ENCODE measurements around the gene SLC25A39.
"Not testable (repeated sequence)": the region's sequence is repeated elsewhere in the genome, so short reads cannot be mapped to it uniquely, and the experiment has no call there.

SLC25A39 gene

DNA sequence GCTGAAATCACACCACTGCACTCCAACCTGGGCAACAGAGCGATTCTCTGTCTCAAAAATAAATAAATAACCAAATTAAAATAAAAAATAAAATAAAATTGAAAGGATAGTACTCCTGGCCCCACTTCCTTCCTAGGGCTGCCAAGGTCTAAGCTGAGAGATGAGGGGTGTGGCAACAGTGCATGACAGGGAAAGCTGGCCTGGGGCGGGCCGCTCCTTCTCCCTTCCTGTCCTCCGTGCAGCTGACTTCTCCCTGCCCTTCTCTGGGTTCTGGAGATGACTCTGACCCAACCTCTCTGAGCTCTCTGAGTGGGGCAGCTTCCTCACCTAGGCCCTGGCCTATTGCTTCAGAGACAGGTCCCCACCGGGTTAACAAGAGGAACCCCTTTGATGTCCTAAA is 8.7 kb upstream of the SLC25A39 start:
- no peak for DNase-seq

DNA sequence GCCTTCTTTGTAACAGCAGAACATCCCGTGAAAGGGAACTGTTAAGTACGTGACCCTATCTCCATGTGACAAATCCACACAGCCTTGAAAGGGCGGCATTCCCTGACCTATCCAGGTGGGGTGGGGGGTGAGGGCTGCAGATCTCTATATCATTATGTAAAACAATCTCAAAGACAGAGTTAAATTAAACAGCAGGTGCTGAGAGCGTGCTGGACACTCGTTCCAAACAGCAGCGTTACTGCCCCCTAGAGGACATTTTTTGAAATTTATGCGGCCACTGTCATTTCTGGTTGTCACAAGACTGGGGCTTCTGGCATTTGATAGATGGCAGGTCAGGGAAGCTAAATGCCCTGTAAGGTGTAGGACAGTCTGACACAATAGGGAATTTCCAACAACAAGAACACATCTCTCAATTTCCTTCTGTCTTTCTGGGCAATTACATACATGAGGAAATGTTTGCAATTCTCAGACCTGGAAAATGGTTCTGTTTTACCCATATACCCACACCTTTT is 6.7 kb upstream of the SLC25A39 start:
- DNase-seq = peak; percentile 58

DNA sequence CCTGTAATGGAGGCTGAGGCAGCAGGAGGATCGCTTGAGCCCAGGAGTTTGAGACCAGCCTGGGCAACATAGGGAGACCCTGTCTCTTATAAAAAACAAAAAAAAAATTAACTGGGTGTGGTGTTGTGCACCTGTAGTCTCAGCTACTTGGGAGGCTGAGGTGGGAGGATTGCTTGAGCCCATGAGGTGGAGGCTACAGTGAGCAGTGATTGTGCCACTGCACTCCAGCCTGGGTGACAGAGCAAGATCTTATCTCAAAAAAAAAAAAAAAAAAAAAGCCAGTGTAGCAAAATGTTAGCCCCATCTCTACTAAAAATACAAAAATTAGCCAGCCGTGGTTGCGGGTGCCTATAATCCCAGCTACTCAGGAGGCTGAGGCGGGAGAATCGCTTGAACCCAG is 5.6 kb upstream of the SLC25A39 start:
- not testable (repeated sequence) for DNase-seq

DNA sequence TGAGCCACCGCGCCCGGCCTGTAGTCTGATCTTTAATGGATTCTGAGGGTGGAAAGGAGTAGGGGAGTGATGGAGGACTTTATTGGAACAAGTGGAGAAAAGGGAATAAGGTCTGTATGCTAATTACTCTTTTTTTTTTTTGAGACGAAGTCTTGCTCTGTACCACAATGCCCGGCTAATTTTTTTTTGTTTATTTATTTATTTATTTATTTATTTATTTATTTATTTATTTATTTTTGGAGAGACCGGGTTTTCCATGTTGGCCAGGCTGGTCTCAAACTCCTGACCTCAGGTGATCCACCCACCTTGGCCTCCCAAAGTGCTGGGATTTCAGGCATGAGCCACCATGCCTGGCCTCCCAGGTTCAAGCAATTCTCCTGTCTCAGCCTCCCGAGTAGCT is 4.9 kb upstream of the SLC25A39 start:
- not testable (repeated sequence) for DNase-seq

DNA sequence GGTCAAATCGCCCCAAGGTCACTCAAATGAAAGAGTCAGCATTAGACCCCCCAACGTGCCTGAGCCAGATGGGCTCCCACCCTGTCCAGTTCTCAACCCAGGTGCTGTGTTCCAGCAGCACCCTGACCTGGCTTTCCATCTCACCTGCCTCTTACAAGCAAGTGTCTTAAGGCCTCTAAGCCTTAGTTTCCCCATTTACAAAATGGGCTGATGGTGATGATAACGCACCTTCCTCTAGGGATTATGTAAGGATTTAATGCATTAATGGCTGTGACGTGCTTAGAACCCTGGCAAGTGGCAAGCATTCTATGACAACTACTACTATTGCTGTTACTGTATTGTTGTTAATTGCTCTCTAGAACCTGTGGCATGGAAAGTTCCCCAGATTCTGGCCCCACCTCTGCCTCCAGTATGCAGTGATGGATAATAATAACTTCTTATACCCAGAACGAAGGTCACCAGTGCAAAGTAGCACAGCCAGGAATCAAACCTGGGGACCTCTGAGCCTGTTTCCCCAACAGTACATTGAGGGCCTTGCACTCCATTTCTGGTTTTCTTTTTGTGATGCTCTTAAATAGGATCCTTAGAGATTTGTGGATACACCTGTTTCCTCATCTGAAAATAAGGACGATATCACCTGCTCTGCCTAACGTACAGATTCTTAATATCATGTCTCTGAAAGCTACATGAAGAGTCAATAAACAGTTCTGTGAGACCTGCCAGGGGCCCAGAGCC is 3.3 kb upstream of the SLC25A39 start:
- no peak for DNase-seq

DNA sequence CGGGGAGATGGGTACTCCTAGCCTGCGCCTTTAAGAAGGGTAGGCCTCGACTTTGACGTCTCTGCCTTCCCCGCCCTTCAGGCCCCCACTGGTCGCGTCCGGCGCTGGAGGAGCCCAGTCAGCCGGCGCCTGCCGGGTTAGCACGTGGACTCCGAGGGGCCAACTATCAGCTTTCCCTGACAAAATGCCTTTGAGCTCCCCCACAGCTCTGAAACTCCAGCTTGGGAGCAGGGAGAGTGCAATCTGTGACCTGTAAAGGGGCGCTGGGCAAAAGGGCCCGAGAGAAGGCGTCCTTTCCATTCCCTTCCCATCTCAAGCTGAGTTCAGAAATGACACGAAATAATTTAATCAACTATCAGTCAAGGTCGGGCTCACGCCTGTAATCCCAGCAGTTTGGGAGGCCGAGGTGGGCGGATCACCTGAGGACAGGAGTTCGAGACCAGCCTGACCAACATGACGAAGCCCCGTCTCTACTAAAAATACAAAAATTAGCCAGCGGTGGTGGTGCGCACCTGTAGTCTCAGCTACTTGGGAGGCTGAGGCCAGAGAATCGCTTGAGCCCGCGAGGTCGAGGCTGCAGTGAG is 2.3 kb upstream of the SLC25A39 start:
- peak; percentile 98 for DNase-seq

DNA sequence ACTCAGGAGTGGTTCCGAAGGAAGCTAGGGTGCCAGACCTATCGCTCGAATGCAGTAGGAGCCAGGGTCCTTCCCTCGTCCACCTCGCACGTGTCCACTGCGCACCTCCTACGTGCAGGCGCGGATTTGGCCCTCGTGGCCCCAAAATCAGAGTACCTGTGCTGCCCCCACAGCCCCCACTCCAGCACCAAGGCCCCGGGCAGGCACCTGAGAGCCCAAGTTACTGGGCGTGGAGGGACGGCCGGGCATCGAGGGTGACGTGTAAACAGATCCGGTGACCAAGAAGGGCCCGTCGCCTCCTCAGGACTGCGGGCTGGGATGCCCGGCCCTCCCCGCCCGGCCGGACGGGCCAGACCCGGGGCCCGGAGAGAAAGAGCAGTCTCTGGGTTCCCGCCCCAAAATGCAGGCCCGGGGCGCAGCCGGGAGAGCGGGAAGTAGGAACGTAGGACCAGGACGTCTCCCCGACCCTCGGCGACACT is 492 bp downstream of the SLC25A39 start:
- no peak for DNase-seq

DNA sequence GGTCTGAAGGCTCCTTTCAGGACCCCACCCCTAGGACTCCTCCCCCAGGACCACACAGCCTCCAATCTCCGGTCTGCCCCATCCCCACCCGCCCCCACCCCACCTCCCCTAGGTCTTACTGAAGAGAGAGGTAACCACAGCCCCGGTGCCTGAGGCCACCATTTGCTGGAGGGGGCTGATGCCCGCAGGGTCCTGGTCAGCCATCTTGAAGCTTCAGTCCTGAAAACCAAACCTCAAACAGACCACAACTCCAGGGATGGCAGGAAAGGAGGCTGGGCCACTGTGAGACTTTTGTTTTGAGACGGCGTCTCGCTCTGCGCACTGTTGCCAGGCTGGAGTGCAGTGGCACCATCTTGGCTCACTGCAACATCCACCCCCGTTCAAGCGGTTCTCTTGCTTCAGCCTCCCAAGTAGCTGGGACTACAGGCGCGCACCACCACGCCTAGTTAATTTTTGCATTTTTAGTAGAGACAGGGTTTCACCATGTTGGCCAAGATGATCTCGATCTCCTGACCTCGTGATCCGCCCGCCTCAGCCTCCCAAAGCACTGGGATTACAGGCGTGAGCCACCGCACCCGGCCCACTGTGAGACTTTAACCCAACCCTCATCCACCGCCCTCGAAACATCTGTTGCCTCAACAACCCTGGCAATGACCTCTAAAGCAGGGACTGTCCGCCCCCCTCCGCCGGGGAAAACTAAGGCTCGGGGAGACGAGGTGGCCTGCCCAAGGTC is 1.1 kb downstream of the SLC25A39 start:
- DNase-seq = no peak

DNA sequence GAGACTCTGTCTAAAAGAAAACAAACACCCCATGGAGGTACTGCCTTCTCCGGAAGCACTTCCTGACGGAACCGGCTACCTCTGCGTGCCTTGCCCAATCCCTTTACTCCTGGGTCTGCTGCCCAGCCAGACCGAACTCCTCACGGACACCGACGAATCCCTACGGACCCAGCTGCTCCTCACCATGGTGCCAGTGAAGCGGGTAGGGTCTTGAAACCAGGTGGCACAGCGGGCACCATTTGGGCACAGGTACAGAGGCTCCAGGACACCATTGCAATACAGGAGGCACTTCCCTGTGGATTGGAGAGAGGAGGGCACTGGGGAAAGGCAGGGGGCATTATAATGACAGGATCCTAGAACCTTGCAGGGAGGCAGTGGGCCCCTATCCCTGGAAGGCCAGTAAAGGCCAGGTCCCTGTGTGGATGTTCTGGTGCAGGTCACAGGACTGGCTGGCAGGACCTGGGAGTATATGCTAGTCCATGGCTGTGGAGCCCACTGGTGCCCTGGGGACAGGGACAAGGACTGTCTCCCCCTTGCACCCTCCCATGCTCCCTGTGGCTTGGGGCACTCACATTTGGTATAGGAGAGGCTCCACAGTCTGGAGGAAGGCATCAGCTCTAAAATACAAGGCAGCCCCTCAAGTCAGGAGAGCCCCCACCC is 2.3 kb downstream of the SLC25A39 start:
- DNase-seq = no peak

DNA sequence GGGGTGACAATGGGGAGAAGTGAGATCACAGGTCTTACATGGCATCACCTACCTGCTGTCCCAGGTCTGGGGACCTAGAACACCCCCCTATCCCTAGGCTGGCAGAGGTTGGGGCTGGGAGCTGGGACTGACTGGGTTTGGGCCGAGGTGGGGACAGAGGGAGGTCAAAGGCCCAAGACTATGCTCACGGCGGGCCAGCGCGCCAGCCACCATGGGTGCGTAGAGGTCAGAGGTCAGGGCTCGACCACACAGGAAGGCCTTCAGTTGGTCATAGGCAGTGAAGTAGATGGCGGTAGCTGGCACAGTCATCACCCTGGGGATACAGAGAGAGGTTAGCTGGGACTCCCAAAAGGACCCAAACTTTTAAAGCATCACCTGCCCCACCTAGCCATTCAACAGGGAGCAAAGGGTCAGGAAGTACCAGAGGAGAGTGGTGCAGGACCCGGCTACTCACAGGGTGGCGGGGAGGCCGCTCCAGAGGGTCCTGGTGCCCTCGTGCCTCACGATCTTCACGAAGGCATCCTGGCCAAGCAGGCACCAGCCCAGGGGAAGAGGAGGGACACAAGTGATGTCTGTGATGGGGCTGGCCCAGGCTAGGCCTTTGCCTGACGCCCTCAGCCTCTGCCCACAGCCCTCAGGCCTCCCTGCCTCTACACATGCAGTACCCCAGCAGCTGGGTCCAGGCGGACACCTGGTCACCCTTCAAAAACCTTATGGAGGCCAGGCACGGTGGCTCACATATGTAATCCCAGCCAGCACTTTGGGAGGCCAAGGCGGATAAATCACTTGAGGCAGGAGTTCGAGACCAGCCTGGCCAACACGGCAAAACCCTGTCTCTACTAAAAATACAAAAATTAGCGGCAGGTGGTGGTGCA is 3.1 kb downstream of the SLC25A39 start:
- no peak for DNase-seq

DNA sequence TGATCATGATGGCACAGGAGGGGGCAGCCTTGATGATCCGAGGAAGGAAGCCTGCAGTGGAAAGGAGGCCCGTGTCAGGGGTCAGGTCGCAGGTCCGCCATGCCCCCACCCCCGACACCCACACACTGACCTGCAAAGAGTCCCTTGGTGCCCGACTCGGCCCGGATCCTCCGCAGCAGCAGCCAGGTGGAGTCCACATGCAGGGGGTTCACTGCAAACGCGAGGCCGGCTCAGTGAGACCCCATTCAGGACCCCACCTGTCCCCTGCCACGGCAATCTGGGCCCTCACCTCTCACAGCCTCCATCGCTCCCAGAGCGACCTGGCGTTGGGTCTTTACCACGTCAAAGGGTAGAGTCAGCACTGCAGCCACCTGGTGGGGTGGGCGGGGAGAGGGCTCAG is 4.6 kb downstream of the SLC25A39 start:
- no peak for DNase-seq

DNA sequence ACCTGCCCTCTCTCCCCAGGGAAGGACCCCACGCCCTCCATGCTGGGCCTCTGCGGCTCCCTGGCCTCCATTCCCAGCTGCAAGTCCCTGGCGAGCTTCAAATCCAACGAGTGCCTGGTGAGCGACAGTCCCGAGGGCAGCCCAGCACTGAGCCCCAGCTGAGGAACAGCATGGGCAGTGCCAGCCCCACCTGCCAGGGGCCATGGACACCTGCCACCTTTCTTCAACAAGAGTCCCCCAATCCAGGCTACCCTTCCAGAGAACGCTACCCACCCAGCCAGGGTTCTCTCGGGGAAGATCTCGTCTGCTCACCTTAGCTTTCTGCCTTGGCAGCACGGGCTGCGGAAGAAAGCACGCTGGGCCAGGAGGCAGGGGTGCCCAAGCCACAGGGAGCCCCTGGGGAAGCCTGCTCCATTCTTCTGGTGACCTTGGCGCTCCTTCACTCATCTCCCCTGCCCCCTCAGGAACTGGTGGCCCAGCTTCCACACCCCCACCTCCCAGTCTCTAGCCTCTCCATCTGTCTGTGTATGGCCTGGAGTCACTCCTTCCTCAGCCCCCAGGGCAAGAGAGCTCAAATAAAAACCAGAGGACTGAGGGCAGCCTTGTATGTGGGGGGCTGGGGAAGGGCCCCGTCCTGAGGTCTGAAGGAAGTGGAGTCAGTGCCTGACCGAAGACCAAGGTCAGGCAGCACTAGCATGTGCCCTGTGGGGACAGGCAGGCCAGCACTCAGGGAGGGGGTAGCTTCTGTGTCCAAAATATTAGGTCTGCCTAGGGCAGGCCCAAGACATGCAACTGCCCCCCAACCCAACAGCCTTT is 6.3 kb downstream of the SLC25A39 start:
- DNase-seq = no peak

DNA sequence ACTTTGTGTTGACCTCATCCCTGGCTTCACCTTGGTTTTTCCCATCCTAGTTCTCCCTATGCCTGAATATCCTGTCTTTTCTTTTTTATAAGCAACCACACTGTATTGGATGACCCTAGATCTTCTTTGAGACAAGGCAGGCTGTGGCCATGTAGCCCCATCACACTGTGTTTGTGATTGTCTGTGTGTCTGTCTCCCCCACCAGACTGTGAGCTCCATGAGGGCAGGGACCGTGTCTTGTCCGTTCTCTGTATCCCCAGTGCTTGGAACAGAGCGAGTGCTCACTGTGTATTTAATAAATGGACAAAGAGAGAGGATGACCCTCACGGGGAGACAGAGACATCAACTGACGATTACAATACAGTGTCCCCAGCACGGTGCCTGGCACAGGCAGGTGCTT is 7.1 kb downstream of the SLC25A39 start:
- DNase-seq = no peak

DNA sequence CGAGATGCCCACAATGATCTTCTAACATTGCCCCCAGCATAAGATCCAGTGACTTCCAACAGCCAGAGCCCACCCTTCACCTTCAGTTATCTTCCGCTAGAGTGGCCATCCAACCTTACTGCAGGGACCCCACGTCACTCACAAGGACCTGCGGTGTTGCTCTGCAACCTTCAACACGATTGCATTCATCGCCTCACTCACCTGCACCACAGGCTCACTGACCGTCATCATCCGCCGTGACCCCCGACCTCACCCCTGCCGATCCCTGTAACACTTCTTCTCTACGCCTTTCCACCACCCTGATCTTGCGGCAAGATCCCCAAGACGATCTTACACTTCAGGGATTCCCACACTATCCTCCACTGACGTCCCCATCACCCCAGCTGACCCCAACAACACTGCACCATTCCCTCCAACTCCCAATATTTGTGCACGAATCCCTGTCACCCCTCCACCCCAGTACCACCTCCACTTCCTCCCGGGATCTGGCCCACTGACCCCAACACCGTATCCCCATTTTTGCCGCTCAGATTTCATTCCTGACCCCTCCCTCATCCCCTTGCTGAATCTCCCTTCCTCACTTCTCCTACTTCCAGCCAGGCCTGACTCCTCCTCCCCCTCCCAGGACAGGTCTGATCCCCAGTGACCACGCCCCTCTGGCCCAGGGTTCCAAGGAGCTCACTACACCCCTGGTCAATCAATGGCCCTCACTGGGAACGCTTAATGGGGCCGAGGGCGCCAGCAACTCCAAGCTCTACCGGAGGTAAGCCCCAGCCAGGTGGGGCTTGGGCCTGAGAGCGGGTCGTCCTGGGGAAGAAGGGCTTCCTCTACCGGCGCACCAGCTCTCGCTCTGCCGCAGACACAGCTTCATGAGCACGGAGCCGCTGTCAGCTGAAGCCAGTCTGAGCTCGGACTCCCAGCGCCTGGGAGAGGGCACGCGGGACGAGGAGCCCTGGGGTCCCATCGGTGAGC is 8.6 kb downstream of the SLC25A39 start:
- no peak for DNase-seq

DNA sequence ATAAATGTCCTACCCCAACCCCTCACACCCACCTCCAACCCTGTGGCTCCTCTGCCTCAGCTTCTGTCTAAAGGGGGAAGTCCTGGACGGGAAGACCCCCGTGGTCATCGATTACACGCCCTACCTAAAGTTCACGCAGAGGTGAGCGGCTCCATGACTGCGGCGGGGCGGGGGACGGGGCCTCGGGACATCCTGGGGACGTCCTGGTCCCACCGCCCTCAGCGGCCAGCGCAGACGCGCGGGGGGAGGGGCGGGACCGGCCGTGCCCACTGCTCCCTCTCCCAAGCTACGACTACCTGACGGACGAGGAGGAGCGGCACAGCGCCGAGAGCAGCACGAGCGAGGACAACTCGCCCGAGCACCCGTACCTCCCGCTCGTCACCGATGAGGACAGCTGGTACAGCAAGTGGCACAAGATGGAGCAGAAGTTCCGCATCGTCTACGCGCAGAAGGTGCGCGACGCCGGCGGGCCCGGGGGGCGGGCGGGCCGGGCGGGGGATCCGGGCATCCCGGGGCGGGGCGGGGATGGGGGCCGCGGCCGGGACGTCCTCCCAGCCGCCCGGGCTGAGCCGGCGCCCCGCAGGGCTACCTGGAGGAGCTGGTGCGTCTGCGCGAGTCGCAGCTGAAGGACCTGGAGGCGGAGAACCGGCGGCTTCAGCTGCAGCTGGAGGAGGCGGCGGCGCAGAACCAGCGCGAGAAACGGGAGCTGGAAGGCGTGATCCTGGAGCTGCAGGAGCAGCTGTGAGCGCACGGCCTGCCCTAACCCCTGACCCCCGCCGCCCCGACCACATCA is 9.6 kb downstream of the SLC25A39 start:
- peak; percentile 16 for DNase-seq

DNA sequence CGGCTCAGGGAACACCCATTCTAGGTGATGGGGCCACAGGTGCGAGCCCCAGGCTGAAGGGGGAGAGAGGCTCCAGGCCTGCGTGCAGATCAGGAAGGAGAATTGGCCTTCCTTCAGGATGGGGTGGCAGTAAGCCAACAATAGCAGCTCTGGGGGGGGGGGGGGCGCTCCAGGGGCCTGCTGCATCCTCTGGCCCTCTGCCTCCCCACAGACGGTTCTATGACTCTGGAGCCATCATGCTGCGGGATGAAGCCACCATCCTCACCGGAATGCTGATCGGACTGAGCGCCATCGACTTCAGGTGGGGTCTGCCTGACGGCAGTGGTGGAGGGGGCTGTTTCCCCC is 10.1 kb downstream of the SLC25A39 start:
- no peak for DNase-seq

DNA sequence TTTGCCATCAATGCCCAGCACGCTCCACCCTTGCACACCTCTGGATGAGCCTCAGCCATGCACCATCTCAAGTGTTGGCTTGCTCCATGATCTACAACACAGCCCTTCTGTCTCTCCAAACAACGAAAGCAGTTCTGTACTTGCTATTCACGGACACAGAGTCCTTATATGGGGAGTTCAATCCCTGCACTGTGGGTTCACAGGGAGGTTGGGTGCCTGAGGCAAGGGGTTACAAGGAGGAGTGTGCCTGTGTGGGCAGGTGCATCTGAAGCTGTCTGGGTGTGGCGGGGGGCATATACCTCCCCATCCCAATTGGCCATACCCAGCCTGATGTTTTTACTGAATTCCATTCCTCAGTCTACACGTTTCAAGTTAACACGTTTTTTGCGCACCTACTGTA is 10.6 kb downstream of the SLC25A39 start:
- no peak for DNase-seq

DNA sequence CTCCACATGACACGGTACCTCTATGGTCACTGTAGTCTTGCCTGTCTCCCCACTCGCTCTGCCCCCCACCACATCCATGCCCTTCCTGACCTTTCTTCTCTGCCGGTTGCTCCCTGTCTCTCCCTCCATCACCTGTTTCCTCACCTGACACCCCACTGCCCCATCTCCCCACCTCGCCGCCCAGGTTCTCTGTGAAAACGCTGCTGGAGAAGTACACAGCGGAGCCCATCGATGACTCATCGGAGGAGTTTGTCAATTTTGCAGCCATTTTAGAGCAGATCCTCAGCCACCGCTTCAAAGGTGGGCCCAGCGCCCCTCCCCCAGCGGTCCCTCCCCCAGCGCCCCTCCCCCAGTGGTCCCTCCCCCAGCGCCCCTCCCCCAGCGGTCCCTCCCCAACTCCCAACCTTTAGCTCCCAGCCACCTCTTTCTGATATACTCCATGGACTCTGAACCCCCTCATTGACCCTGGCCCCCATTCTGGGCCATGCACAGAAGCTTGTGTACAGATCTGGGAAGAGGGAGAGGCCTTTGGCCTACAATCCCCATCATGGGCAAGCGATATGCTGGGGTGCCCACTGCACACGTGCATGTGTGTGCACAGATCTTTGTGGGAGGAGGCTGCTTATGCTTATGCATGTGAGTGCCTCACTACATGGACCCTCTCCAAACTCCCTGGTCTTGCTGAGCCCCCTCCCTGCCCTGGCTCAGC is 12.1 kb downstream of the SLC25A39 start:
- DNase-seq = no peak
